NCI-H748 (cell line): ENCODE measurements around the gene DNAI1.

Experiments
- DNase-seq: peaks from one replicate; lab custom pipeline; 2025; ENCODE audit not compliant: unreplicated experiment; lab: John Stamatoyannopoulos, UW

The DNAI1 gene

DNA sequence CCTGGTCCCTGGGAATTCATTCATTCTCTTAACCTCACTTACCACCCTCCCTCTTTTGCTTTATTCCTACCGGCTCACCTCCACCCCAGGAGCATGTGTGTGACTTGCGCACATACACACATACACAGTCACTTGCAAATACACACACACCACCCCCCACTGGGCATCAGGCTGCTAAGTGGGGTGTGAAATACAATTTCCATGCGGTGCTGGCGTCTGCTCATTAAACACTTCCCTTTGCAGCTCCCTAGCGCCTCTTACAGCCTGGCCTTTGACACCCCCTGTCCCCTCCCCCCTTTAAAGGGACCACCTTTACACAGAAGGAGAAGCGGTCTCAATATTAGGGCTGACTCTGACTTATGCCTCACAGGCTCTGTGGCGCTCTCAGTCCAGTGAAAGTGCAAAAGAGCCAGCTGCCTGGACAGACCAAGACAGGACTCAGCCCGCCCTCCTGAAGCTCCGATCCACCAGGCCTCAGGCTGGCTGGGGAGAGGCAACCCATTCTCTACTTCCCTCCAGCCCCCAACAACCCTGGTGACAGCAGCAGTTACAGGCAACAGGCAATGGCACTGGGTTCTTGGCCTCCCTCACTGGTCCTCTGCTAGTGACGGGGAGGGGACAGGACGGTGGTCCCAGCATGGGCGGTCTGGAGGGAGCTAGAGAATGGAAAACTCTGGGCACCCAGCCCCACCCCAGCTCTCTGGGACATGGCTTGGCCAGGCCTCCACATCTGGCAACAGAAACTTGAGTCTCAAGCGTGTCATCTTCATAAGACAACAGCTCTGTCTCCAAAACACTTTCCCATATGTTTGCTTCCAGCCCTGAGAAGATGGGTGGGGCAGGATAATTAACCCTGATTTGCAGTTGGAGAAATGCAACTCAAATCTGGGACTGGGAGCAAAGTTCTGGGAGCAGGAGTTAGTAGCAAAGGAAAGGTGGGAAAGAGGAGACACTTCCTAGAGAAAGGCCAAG is 52.2 kb downstream of the DNAI1 start:
- DNase-seq: peak; percentile 57

DNA sequence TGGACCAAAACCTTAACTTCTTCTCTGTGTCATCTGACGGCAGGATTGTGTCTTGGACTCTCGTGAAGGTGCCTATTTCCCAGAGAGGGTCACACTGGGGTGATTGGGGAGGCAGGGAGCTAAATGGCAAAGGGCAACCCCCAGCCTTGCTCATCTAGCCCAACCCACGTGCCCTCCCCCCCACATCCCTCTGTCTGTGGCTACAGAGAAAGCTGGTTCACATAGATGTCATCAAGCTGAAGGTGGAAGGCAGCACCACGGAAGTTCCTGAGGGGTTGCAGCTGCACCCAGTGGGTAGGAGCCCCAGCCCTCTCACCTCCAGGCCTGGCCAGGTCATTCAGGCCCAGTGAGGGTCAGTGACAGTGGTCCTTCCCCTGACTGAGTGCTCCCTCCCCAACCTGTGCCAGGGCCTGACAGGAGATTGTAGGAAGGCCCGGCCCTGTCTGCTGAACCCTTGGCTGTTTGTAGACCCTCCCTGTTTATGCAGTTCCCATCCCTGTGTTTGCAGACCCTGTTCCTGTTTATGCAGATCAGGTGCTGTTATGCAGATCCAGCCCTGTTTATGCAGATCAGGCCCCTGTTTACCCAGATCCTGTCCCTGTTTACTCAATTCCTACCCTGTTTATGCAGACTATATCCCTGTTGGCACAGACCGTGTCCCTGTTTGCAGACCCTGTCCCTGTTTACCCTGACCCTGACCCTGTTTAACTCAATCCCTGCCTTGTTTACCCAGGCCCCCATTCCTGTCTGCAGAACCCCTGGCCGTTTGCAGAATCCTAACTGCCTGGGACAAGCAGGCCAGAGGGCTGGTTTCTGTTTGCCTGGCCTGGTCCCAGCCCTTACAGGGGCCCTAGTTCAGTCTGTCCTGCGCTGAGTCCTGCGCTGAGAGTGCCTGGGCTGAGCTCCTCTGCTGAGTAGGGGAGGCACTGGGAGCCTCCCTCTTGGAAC is 53.8 kb downstream of the DNAI1 start:
- DNase-seq: no peak

DNA sequence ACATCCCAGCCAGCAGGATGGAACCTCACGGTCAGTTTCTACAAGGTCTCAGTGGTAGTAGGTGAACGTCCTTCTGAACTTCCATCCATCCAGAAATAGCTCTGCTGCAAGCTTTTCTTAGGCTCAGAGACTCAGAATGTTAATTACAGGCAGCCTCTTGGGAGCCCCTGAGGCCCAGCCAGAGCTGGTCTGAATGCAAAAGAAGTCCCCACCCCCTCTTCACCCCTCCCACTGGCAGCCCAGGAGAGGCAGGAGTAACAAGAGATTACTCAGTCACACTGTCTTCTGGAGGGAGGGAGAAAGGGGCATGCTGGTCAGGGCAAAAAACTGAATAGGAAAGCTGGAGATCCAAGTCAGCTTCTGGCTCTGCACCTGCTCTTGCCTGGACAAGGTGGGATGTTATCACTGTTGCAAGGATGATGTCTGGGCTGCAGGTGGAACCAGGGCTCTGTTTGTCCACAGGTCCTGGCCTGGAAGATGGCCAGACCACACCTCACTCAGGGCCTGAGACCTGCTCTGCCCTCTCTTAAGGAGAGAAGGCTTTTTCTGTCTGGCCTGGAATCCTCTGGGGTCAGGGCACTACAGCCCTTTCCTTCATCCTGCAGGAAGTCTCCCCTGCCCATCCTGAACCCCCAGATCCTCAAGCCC is 55.1 kb downstream of the DNAI1 start:
- no peak for DNase-seq

DNA sequence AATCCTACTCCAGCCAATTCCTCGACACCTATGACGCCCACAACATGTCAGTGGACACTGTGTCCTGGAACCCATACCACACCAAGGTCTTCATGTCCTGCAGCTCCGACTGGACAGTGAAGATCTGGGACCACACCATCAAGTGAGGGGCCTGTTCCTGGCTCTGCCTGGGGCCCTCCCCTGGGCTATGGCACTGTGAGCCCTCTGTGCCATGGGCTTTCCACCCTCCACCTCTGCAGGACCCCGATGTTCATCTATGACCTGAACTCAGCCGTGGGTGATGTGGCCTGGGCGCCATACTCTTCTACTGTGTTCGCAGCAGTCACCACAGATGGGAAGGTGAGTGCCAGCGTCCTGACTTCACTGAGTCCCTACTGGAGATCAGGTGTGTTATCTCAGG is 55.8 kb downstream of the DNAI1 start:
- DNase-seq: no peak

DNA sequence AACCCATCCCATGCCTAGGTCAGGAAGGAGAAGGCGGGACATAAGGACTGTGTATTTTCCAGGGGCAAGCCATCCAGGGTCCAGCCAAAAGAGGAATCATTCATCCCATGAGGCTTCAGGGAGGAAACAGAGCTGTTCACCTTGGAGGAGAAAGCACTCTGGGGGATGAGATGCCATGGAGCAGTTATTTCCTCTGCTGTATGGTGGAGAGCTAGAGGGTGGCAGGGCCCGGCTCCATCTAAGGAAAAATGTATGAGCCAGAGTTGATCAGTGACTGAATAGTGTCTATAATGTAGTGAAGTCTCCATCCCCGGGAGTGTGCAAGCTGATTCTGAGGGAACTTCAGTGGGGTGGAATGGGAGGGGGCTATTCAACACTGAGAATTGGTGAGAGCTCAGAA is 56.2 kb downstream of the DNAI1 start:
- DNase-seq: no peak

DNA sequence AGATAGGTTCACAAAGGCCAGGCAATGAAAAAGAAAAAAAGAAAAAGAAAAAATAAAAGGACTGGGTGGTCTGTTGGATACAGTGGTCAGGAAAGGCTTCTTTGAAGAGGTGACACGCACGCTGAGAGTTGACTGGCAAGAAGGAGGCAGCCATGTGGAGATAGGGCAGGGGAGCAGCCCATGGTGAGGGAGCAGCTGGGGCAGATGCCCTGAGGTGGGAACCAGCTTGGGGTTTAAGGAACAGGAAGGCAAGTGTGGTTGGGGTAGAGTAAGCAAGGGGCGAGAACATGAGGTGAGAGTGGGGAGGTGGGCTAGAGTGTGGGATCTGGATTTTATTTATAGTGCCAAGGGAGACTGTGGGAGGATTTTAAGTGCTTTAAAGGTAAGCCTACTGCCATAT is 57.4 kb downstream of the DNAI1 start:
- DNase-seq: no peak

DNA sequence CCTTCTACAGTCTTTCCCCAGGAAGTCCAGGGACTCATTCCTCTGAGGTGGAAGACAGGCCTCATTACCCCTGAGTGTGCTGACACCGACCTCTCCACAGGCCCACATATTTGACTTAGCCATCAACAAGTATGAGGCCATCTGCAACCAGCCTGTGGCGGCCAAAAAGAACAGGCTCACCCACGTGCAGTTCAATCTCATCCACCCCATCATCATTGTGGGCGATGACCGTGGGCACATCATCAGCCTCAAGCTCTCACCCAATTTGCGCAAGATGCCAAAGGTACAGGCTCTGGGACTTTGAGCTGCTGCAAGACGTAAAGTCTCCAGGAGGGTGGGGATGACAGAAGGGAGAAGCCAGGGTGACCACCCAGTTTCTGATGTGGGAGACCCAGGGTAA is 58.6 kb downstream of the DNAI1 start:
- DNase-seq: no peak

DNA sequence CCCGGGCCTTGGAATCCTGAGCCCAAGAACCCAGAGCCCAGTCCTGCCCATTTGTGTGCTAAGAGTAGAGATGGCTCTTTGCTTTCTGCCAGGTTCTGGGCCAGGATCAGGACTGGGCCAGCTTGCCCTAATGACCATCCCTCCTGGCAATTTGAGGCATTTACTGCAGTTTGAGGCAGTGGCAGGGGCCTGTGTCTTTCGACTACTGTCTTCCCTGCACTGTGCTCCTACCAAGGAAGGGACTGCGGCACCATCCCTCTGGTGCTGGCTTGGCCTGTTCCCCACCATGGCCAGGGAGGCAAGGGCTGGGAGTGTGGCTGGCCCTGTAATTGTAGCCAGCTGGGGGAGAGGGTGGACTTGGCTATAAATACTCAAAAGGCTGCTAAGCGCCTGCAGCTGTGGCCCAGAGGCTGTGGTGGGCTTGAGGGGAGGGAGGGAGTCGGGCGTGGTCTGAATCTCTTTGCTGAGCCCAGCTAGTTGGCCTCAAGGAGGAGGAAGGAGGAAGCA is 59.6 kb downstream of the DNAI1 start:
- DNase-seq: no peak

DNA sequence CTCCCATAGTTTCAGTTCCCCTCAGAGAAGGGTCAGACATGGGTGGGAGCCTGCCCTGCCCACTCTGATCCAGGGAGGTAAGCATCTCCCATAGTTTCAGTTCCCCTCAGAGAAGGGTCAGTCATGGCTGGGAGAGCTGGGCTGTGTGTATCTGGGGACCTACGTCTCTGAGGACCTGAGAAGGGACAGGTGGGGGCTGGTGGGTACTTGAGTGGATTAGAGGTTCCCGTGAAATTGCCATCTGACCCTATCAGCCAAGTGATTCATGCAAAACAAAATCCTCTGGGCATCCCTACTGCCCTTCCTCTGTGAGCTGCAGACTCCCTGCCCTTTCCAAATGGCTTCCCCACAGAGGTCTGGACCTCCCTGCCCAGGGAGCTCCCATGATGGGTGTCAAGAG is 60.3 kb downstream of the DNAI1 start:
- DNase-seq: no peak

DNA sequence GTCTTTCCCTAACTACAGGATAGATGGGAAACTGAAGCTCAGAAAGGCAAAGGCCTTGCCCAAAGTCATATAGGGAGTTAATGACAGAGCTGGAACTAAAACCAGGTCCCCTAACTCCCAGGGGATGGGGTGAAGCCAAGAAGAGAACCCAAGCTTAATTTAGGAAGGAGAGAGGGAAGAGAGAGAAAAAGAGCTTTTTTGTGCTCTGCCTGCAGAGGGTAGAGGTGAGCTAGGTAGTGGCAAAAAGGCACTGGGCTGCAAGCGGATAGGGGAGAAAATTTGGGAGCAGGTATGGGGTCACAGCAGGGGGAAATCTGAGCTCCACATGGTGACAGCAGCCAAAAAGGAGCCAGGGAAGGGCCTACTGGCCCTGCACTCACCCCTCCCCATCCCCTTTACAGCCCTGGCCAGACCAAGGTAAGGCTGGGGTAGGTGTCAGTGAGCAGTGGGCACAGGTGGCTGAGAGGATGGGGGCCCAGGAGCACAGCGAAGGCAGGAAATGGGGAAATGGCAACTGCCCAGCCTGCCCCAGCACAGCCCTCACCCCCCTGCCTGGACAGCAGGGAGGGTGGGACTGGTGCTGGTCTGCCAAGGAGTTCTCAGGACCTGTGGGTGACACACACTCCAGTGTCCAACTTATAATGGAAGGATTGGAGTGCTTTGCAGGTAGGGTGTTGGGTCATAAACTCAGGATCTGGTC is 60.9 kb downstream of the DNAI1 start:
- no peak for DNase-seq

DNA sequence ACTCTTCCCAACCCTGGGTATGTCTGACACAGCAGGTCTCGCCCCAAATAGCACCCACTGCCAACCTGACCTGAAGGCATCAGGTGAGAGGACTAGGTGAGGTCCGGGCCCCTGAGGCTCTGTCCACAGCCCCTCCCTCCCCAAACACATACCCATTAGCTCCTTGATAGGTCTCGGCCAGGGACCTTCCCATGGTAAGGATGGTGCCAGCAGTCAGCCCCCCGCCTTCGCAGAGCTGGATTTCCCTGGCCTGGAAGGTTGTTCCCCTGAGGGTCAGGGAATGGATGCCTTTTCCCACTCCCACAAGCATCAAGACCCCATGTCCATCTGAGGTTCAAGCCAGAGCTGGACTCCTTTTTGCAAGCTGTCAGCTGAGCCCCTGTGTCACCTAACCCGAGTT is 61.5 kb downstream of the DNAI1 start:
- no peak for DNase-seq

DNA sequence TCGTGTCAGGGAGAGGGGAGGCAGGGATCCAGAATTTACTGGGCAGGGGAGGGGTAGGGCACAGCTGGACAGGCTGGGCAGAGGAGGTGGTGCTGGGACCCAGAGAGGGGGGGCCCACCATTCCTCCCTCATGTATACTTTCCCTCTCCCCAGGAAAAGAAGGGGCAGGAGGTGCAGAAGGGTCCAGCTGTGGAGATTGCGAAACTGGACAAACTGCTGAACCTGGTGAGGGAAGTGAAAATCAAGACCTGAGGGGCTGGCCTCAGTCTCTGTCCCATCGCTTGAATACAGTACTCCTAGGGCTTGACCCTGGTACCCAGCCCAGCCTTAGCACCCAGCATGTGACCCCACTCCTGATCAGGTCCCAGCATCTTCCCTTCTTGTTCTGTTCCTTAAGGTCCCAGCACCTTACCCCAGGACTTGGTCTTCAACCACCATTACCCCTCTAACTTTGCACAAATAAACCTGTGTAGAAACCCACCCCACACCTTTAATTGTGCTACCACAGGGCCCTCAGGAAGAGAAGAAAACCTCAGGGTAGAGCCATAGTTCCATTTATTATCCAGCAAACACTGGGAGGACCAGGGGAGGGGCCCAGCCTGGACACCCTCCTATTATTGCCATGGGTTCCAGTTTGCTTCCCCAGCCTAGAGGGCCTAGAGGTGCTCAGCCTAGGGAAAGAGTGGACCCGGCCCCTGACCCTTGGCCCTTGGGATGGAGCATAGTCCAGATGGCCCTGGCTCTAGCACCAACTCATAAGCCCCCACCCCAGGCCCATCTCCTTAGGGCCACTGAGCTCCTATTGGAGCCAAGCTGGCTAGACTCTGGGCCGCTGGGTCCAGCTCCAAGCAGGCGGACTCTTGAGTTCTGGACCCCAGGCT is 62.1 kb downstream of the DNAI1 start:
- DNase-seq: no peak

DNA sequence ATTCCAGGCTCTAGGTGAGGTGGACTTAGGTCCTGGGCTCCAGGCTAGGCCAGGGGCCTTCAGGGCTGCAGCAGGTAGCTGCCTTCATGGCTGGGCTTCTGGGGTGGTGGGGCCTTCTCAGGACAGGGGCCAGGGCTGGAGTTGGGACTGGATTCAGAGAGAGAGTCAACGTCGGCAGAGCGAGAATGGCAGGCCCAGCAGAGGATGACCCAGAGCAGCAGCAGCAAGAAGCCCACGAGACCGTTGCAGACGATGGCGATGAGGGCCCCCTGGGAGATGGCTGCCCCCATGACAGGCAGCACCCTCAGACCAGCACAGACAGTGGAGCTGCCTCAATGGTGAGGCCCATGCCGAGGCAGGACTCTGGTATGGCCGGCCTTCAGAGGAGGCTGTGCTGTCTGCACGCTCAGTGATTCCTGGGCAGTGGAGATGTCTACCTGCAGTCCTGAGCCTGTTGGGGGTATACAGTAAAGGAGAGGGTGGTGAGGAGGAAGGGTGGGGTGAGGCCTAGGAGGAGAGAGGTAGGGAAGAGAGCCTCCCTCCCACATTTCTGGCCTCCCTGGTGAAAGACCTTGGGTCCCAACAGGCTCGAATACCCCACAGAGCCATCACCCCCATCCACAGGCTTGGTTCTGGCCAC is 62.9 kb downstream of the DNAI1 start:
- DNase-seq: no peak

DNA sequence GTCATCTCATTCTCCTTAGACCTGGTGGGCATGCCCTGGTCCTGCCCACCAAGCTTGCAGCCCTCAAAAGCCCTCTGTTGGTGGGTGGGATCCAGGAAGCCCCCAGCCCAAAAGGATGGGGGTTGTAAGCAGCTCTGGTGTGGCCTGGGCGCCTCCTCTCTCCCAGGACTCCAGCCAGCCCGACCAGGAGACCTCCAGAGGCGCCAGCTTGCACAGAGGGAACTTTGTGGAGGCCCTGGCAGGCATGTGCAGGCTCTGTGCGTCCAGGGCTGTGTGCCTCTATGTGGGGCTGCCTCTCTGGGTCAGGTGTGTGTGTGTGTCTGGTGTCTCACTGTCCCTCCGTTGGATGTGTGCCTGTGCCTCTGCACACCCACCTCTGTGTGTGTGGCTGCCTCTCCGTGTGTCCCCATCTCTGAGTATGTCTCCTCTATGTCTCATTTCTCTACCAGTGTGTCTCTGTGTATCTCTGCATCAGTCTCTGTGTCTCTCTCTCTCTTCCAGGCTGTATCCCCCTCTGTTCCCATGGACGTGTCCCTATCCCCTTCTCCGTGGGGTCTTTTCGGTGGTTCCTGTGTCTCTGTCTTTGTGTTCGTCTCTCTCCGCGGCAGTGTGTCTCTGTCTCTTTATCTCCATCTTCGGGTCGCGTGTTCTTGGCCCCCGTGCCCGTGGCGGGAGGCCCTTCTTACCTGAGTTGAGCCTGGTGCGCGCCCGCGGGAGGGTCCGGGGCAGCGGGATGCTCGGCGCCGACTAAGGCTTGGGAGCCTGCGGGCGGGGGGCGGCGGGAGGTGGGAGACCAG is 63.7 kb downstream of the DNAI1 start:
- peak; percentile 44 for DNase-seq

DNA sequence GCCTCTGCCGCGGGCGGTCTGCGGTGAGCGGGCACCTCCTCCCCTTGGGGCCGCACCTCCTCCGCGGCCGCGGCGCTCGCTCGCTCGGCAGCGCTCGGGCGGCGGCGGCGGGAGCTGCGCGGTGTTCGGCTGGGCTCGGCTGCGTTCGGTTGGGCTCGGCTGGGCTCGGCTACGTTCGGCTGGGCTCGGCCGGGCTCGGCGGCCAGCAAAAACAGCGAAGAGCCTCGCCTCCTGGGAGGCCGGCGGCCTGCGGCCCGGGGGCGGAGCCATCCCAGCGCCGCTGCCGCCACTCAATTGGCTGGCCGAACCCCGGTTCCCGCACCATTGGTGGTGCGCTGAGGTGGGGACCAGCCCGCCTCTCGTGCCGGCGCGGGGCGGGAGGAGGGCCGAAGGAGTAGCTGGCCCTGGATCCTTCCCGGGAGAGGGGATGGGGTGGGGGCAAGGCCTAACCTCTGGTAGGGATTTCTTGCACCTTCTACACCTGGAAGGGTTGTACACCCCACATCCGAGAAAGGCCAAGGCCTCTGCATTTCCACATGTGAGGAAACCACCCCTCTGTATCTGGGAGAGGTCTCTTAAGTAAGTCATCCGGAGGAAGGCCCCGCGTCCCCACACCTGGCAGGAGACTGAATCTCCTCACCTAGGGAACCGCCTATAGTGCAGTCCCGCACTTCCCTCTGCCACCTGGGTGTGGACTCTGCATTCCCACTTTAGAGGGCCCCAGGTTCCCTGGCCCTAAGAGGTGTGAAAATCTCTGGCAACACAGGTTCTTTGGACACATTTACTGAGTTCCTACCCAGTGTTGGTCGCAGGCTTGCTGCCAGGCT is 64.6 kb downstream of the DNAI1 start, which contains the start of gene ENHO:
TSS of gene ENHO (minus strand) at position 20 of the 827 bp plus-strand sequence. CDS start 1,295 bp downstream, outside the sequence.
- DNase-seq: peak; percentile 97

DNA sequence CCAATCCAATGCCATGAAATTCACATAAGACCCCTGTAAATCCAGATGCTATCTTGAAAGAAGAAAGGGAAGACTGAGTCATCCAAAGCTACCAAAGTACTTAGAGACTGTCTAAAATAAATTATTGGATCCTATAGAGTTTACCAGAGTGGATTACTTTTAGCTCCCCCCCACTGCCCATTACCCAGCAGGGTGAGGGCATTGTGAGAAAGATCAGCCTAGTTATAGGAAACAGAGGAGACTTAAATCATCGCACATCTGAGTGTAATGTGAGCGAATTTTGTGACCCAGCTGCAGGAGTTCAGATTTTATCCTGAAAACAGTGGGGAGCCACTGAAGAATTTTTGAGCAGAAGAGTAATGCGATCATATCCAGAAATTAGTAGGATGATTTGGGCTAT is 65.7 kb downstream of the DNAI1 start:
- no peak for DNase-seq

DNA sequence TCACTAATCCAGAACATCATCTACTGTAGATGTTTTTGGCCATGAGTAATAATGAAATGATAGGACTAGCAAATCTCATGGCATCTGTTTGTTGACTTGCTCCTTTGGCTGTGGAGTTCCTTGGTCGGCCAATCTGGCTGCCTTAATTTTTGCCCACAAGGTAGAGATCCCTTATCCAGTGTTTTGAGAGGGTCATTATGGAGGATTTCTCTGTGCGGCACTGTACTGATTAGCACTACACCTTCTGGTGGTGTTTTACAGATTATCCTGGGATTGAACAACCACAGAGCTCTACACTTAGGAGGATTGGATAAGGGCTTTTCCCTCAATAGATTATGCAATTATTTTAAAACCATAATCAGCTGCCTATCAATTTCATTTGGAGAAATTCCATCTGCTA is 67.4 kb downstream of the DNAI1 start:
- no peak for DNase-seq
